HG03097 (cell line): ENCODE data around the gene ASB12.

ENCODE experiments used
- ATAC-seq: cut with Tn5 transposase; IDR thresholded peaks from one replicate; pipeline ENCODE4 v1.9.1; 2021; ENCODE audit not compliant: unreplicated experiment, low FRiP score

Gene ASB12

GRCh38 chrX:64187762-64188150 lies 42.7 kb downstream of the ASB12 start:
- no peak for ATAC-seq

GRCh38 chrX:64186974-64187761 lies 43.2 kb downstream of the ASB12 start:
- no peak for ATAC-seq

- no peak for ATAC-seq
Observed at GRCh38 chrX:64184396-64184795, 46.0 kb downstream of the ASB12 start.

DNA sequence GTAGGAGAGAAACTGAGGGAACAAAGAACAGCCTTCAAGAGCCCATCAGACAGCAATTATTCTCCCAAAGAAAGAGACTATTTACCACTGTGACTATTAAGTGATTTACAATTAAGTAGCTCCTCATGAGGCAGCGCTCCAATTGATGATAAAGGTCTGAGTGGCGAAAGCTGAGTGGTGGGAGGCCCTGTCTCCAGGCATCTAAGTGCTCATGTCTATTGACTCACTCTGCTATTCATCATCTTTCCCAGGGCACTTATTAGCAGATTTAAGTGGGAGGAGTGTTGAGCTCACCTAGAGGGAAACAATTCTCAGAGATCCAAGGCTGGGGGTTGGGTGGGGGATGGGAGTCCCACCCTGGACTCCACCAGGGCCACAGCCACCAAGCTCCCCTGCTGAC lies 48.2 kb downstream of the ASB12 start:
- no peak for ATAC-seq

GRCh38 chrX:64176876-64177275 lies 53.5 kb downstream of the ASB12 start:
- ATAC-seq = no peak
